ENCODE results near the gene ICOSLG. TPM values are rescaled to one million over a fixed set of nuclear protein-coding genes. Genes with fewer than 3 reads are reported as not detected.
"Not testable (repeated sequence)": the region's sequence is repeated elsewhere in the genome, so short reads cannot be mapped to it uniquely, and the experiment has no call there.

ICOSLG gene
- total RNA-seq, 1 donor from 2014 or later = 0.22 TPM

- not testable (repeated sequence) for H3K9me3 ChIP-seq (ENCODE audit: low read depth); H3K4me3 Mint-ChIP-seq; H3K27me3 ChIP-seq; H3K36me3 Mint-ChIP-seq; H3K27me3 Mint-ChIP-seq (ENCODE audit: insufficient read depth, low read depth); H3K9me3 Mint-ChIP-seq; H3F3A ChIP-seq (ENCODE audit: low read depth); H2AFZ ChIP-seq (replicated peaks); H3K4me1 ChIP-seq; H3K4me2 ChIP-seq; H3K4me3 ChIP-seq; H3K27ac ChIP-seq; H3K9ac ChIP-seq; H3K27ac Mint-ChIP-seq; H3K79me2 ChIP-seq (ENCODE audit: low read depth); H3K4me1 Mint-ChIP-seq; H4K20me1 ChIP-seq (ENCODE audit: low read depth); DNase-seq (ENCODE audit: low spot score); H3K36me3 ChIP-seq
Observed at GRCh38 chr21:44190349-44191271, 50.1 kb downstream of the ICOSLG start.

GRCh38 chr21:44184862-44185261 is 55.9 kb downstream of the ICOSLG start:
- H3K36me3 Mint-ChIP-seq; H3K4me3 Mint-ChIP-seq; DNase-seq (ENCODE audit: low spot score); H3K27ac Mint-ChIP-seq; H3K4me3 ChIP-seq; H3K36me3 ChIP-seq; H3K9me3 ChIP-seq (ENCODE audit: low read depth); H3K79me2 ChIP-seq (ENCODE audit: low read depth); H3K4me1 Mint-ChIP-seq; H3K4me2 ChIP-seq; H4K20me1 ChIP-seq (ENCODE audit: low read depth); H3K27ac ChIP-seq; H3K9ac ChIP-seq; H3K4me1 ChIP-seq; H3K9me3 Mint-ChIP-seq; H3K27me3 Mint-ChIP-seq (ENCODE audit: insufficient read depth, low read depth); H3K27me3 ChIP-seq; H3F3A ChIP-seq (ENCODE audit: low read depth); H2AFZ ChIP-seq (replicated peaks): not testable (repeated sequence)

GRCh38 chr21:44182202-44182601 is 58.5 kb downstream of the ICOSLG start:
- H3K27me3 Mint-ChIP-seq (ENCODE audit: insufficient read depth, low read depth); H3K4me2 ChIP-seq; H4K20me1 ChIP-seq (ENCODE audit: low read depth); H3K36me3 ChIP-seq; H3K27me3 ChIP-seq; H3K79me2 ChIP-seq (ENCODE audit: low read depth); H3F3A ChIP-seq (ENCODE audit: low read depth); H2AFZ ChIP-seq (replicated peaks); H3K9me3 ChIP-seq (ENCODE audit: low read depth); H3K4me3 Mint-ChIP-seq; H3K27ac Mint-ChIP-seq; H3K4me1 Mint-ChIP-seq; H3K4me3 ChIP-seq; H3K9me3 Mint-ChIP-seq; H3K4me1 ChIP-seq; H3K36me3 Mint-ChIP-seq; H3K27ac ChIP-seq; H3K9ac ChIP-seq; DNase-seq (ENCODE audit: low spot score): not testable (repeated sequence)

- not testable (repeated sequence) for H3K4me3 ChIP-seq; H3F3A ChIP-seq (ENCODE audit: low read depth); H3K27ac ChIP-seq; H3K27me3 ChIP-seq; H3K27ac Mint-ChIP-seq; H3K36me3 ChIP-seq; H3K36me3 Mint-ChIP-seq; H3K4me1 Mint-ChIP-seq; H4K20me1 ChIP-seq (ENCODE audit: low read depth); H3K4me2 ChIP-seq; H3K4me1 ChIP-seq; H3K27me3 Mint-ChIP-seq (ENCODE audit: insufficient read depth, low read depth); H3K9me3 ChIP-seq (ENCODE audit: low read depth); H3K4me3 Mint-ChIP-seq; H2AFZ ChIP-seq (replicated peaks); H3K9ac ChIP-seq; DNase-seq (ENCODE audit: low spot score); H3K9me3 Mint-ChIP-seq; H3K79me2 ChIP-seq (ENCODE audit: low read depth)
Observed at GRCh38 chr21:44181506-44181905, 59.2 kb downstream of the ICOSLG start.

GRCh38 chr21:44176127-44176526 is 64.6 kb downstream of the ICOSLG start:
- H3K4me1 ChIP-seq; H3K9me3 Mint-ChIP-seq; H3K27ac ChIP-seq; H3K36me3 ChIP-seq; H3K4me1 Mint-ChIP-seq; H3K27ac Mint-ChIP-seq; H3K27me3 ChIP-seq; H3K79me2 ChIP-seq (ENCODE audit: low read depth); DNase-seq (ENCODE audit: low spot score); H3K4me3 ChIP-seq; H3K4me2 ChIP-seq; H4K20me1 ChIP-seq (ENCODE audit: low read depth); H3K36me3 Mint-ChIP-seq; H3K9ac ChIP-seq; H3K4me3 Mint-ChIP-seq; H2AFZ ChIP-seq (replicated peaks); H3K9me3 ChIP-seq (ENCODE audit: low read depth); H3F3A ChIP-seq (ENCODE audit: low read depth); H3K27me3 Mint-ChIP-seq (ENCODE audit: insufficient read depth, low read depth): not testable (repeated sequence)

- not testable (repeated sequence) for H3K27ac ChIP-seq; H3K36me3 ChIP-seq; H3K4me1 ChIP-seq; H3K4me3 Mint-ChIP-seq; H3K27me3 ChIP-seq; H2AFZ ChIP-seq (replicated peaks); H3K27ac Mint-ChIP-seq; H3K9me3 ChIP-seq (ENCODE audit: low read depth); H3K4me3 ChIP-seq; H3K9me3 Mint-ChIP-seq; H3K27me3 Mint-ChIP-seq (ENCODE audit: insufficient read depth, low read depth); H3K36me3 Mint-ChIP-seq; H3F3A ChIP-seq (ENCODE audit: low read depth); H4K20me1 ChIP-seq (ENCODE audit: low read depth); H3K4me1 Mint-ChIP-seq; DNase-seq (ENCODE audit: low spot score); H3K9ac ChIP-seq; H3K79me2 ChIP-seq (ENCODE audit: low read depth); H3K4me2 ChIP-seq
Observed at GRCh38 chr21:44175189-44175588, 65.6 kb downstream of the ICOSLG start.

Small RNA genes lying within 50 kb of the gene (small RNA-seq; reads per million reads assigned to genes)
- gene AP001059.3 = not detected

Other genes with a start within 250 kb of the ICOSLG start
- 19.8 and 23.2 TPM in 2 replicates for gene TRAPPC10, start 228.6 kb downstream of the ICOSLG start, total RNA-seq (ENCODE audit: low replicate concordance)
- 6.9 and 9.8 TPM in 2 replicates for gene PWP2, start 133.5 kb downstream of the ICOSLG start, total RNA-seq (ENCODE audit: low replicate concordance)
- gene GATD3, start 107.3 kb downstream of the ICOSLG start, total RNA-seq (ENCODE audit: low replicate concordance) = 12.5 and 15.5 TPM in 2 replicates
- gene DNMT3L, start 21.0 kb upstream of the ICOSLG start, total RNA-seq (ENCODE audit: low replicate concordance) = not detected in 2 replicates
- gene AIRE, start 44.9 kb upstream of the ICOSLG start, total RNA-seq (ENCODE audit: low replicate concordance) = not detected in 2 replicates
- gene PFKL, start 59.1 kb upstream of the ICOSLG start, total RNA-seq (ENCODE audit: low replicate concordance) = 48.7 and 126 TPM in 2 replicates
- 7.5 and 17.9 TPM in 2 replicates for gene CFAP410, start 98.4 kb upstream of the ICOSLG start, total RNA-seq (ENCODE audit: low replicate concordance)
- gene TRPM2, start 112.7 kb upstream of the ICOSLG start, total RNA-seq (ENCODE audit: low replicate concordance) = 0.28 TPM in 1 of 2 replicates, not detected in the other
- 2.5 and 4.9 TPM in 2 replicates for gene LRRC3, start 214.6 kb upstream of the ICOSLG start, total RNA-seq (ENCODE audit: low replicate concordance)